HL-60 (cell line): ENCODE results near the gene GLT1D1.
A peak's percentile ranks its signal among the peaks of the same experiment; 100 is the strongest.

Source experiments
- DNase-seq, 2 experiments: peaks; one replicate each; pipeline ENCODE4 v3.0.0-alpha.2; 2010 to 2020; ENCODE audit warnings: low read depth in 1 of 2, low spot score in 1 of 2
- H3K27ac ChIP-seq: fragments of 250-450 bp; sonication (Bioruptor Pico); replicated peaks from 2 replicates; pipeline ENCODE4 v1.5.1; 2020; ENCODE audit warnings: mild to moderate bottlenecking, moderate library complexity
- H3K27me3 ChIP-seq: fragments of 250-450 bp; sonication (Bioruptor Pico); 2 replicates; pipeline ENCODE4 v1.5.1; 2021; ENCODE audit warnings: mild to moderate bottlenecking, moderate library complexity; ENCODE audit not compliant: insufficient read depth, poor library complexity, severe bottlenecking
- H3K4me3 ChIP-seq: replicated peaks from 2 replicates; pipeline ENCODE4 v1.5.1; 2011; ENCODE audit warnings: mild to moderate bottlenecking, control low read depth, low read length; ENCODE audit not compliant: insufficient read depth
- CTCF ChIP-seq: IDR thresholded peaks from one replicate; pipeline ENCODE4 v1.5.1; 2011; ENCODE audit warnings: low read length, control low read depth, inconsistent platforms; ENCODE audit not compliant: insufficient read depth
- GABPA ChIP-seq: IDR thresholded peaks from 2 replicates; pipeline ENCODE4 v1.6.1; 2012; ENCODE audit warnings: low read depth
- POLR2AphosphoS5 ChIP-seq: IDR thresholded peaks from 2 replicates; pipeline ENCODE4 v1.6.1; 2012; ENCODE audit warnings: low read depth
- REST ChIP-seq: IDR thresholded peaks from 2 replicates; pipeline ENCODE4 v1.6.1; 2012; ENCODE audit warnings: low read depth; ENCODE audit not compliant: insufficient replicate concordance
- SPI1 ChIP-seq: IDR thresholded peaks from 2 replicates; pipeline ENCODE4 v1.6.1; 2012; ENCODE audit warnings: low read depth, mild to moderate bottlenecking, borderline replicate concordance

The GLT1D1 gene

DNA sequence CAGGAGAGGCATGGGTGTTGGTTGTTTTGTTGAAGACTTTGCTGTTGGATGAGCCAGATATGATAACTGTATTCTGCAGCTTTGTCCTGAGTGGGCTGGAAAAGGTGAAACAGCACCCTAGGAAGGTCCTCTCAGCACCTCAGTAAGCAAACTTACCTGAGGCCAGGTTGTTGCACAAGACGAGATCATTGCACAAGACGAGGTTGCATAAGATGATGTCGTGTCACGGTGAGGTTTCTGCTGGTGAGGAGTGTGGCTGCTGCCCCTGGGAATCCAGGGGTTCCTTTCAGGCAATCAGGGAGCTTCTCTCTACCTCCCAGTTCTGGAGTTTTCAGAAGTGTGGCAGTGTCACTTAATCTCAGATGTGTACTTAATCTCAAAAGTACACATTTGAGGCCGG lies 85.6 kb downstream of the GLT1D1 start:
- TF ChIP-seq POLR2AphosphoS5 = no peak
- H3K27ac ChIP-seq = no peak overlapping the region
- H3K4me3 ChIP-seq = no peak overlapping the region
- no peaks in the 10 kb centered on the region for H3K27me3 ChIP-seq
- DNase-seq = no peak

- no peak overlapping the region for H3K4me3 ChIP-seq
- no peak overlapping the region for H3K27ac ChIP-seq
- no peak for DNase-seq
- H3K27me3 ChIP-seq = no peaks in the 10 kb centered on the region
- TF ChIP-seq REST = no peak
- TF ChIP-seq POLR2AphosphoS5 = no peak
- TF ChIP-seq GABPA = no peak
- TF ChIP-seq CTCF = no peak
These were observed 87.0 kb downstream of the GLT1D1 start for GRCh38 chr12:128940090-128940888.

- H3K27me3 ChIP-seq = no peaks in the 10 kb centered on the region
- H3K27ac ChIP-seq = no peak overlapping the region
- no peak overlapping the region for H3K4me3 ChIP-seq
- DNase-seq = no peak
- TF ChIP-seq POLR2AphosphoS5 (no peak), REST (no peak), GABPA (no peak), SPI1 (no peak), CTCF (no peak)
These were observed 87.7 kb downstream of the GLT1D1 start for GRCh38 chr12:128940974-128941373.

DNA sequence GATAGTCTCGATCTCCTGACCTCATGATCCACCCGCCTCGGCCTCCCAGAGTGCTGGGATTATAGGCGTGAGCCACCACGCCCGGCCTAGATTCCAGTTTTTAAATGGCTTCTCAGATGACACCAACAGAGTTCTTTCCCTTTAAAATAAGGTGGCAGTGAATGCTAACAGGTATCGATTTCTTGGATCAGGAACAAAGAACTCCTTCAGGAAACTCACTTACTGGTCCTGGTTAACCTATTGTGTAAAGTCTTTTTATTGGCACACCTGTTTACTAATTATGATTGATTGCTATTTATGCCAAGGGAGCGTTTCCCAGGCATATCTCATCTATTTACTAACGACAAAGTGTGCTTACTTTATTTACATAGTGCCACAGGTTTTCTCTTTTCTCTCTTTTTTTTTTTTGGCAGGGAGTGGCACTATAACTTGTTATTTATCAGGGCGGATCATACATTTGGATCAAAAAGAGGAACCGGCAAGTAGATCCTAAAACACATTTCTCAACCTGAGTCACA lies 89.7 kb downstream of the GLT1D1 start:
- TF ChIP-seq POLR2AphosphoS5 = no peak
- 0 out of 2 replicates have a peak, but pooled peaks have one; percentile 4 for TF ChIP-seq SPI1
- no peak for TF ChIP-seq REST
- Histone ChIP-seq H3K4me3 (no peak overlapping the region), H3K27me3 (no peaks in the 10 kb centered on the region), H3K27ac (no peak overlapping the region)
- DNase-seq = no peak
